ENCODE data around the gene RAPGEF3. TPM values are rescaled to one million over a fixed set of nuclear protein-coding genes. Genes with fewer than 3 reads are reported as not detected.

RAPGEF3 gene
- total and polyA plus RNA-seq, 3 donors from 2014 or later, result 13.9 to 30.2 (median 24.6) TPM

DNA sequence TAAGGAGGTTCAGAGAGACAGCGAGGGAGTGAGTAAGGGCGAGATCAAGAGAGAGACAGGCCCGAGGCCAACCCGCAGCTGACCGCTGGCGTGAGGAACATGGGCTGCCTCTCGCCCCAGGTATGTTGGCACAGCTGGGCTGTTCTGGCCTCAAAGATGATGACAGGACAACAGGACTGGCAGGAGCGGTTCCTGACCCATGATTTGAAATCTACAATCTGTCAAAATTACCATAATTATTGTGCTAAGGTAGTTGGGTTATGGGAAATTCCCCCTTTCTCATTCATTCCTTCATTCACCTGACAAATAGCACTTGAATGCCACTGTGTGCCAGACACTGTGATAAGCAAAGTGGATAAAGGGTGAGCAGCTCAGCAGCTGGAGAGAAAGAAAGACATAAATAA lies 28.3 kb downstream of the RAPGEF3 start:
- Histone ChIP-seq H3K36me3 (ENCODE audit: low read depth, missing control alignments) (no peaks in the 10 kb centered on the region), H3K27ac (no peak overlapping the region), H3K9me3 (no peaks in the 10 kb centered on the region), H3K4me1 (peaks cover 22% of the 10 kb centered on the region), H3K27me3 (no peaks in the 10 kb centered on the region), H3K4me3 (no peak overlapping the region)
- no peak for TF ChIP-seq POLR2A (IDR thresholded peaks at IDR 0.05)
- TF ChIP-seq, protein P1, sequence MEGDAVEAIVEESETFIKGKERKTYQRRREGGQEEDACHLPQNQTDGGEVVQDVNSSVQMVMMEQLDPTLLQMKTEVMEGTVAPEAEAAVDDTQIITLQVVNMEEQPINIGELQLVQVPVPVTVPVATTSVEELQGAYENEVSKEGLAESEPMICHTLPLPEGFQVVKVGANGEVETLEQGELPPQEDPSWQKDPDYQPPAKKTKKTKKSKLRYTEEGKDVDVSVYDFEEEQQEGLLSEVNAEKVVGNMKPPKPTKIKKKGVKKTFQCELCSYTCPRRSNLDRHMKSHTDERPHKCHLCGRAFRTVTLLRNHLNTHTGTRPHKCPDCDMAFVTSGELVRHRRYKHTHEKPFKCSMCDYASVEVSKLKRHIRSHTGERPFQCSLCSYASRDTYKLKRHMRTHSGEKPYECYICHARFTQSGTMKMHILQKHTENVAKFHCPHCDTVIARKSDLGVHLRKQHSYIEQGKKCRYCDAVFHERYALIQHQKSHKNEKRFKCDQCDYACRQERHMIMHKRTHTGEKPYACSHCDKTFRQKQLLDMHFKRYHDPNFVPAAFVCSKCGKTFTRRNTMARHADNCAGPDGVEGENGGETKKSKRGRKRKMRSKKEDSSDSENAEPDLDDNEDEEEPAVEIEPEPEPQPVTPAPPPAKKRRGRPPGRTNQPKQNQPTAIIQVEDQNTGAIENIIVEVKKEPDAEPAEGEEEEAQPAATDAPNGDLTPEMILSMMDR (IDR thresholded peaks at IDR 0.05), result no peak
- 57 to 61% methylated on average over 8 of the region's 8 CpGs for WGBS, 2 donors
- intact Hi-C loops (cut with DNase I; ENCODE audit: low total_unique reads), result no loop called here
- DNase-seq, result no peak

DNA sequence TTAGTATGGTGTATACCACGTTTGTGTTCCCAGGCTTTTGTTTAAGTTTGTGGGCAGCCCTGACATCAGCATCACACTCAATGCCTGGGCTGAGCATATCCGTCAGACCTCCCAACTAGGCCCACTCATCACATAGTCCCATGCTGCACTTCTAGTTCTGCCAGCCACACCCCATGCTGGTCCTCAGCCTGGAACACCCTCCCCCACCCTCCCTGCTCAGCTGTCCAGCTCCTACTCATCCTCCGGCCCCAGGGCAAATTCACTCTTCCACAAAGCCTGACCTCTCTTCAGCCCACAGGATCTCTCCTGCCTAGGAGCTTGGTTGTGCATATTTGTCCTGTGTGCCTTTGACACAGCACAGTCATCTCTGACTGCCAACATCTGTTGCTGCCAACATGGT lies 29.4 kb downstream of the RAPGEF3 start:
- no peak for DNase-seq
- Histone ChIP-seq H3K27ac (no peak overlapping the region), H3K4me3 (no peak overlapping the region), H3K9me3 (no peaks in the 10 kb centered on the region), H3K36me3 (ENCODE audit: low read depth, missing control alignments) (no peaks in the 10 kb centered on the region), H3K27me3 (no peaks in the 10 kb centered on the region), H3K4me1 (peaks cover 11% of the 10 kb centered on the region)
- no peak for TF ChIP-seq POLR2A (IDR thresholded peaks at IDR 0.05)
- TF ChIP-seq, protein P1 (IDR thresholded peaks at IDR 0.05), result no peak
- WGBS, 2 donors, result 63 to 66% methylated on average over 3 of the region's 3 CpGs
- intact Hi-C loops (cut with DNase I; ENCODE audit: low total_unique reads), result no loop called here

DNA sequence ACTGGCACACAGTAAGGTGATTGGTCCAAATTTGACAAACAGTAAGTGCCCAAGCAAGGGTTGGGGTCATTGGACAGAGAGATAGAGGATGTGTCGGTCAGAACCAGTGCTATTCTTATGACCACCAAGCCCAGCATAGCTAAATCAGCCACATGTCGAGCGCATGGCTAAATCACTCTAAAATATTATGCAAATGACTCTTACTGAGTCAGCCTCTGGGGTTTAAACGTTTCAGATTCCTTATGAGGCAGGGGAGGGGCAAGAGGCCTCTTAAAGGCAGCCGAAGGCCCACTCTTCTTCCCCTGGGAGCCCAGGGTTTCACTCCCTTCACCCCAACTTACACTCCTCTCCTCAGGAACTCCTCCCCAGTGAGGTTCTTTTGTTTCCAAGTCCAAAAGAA lies 32.8 kb downstream of the RAPGEF3 start:
- 61 to 76% methylated on average over 5 of the region's 5 CpGs for WGBS, 2 donors
- H3K27ac ChIP-seq, result no peak overlapping the region

DNA sequence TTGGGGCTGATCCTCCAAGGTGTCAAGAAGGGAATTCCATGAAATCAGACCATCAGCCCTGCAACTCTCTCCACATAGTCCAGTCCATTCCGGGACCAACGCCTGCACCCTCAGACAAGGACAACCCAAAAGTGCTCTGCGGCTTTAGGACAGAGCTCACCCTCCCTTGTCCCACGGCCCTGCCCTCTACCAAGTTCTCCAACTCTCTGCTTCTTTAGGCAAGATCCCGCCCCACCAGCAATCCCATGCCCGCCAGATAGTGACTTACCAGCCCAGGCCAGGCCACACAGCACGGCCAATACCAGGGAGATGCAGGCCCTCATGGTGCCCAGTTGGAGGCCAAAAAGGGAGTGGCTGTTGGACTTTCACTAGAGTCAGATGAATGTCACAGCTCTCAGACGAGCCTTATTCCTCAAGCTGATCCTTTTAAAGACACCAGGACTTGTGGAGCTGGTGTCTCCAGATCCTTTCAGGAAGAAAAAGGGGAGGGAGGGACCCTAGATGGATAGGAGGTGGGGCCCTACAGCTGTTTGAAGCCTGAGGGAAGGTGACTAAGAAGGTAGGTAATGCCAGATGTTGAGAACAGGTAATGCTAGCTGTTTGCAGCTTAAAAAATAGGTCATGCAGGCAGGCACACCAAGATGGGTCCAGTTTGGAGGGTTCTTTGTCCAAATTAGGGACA lies 33.4 kb downstream of the RAPGEF3 start, which contains the start of gene ENDOU:
Gene ENDOU (minus strand): TSS at position 400 of the 682 bp plus-strand sequence. CDS start 77 bp downstream, at position 323.
- no peak within 1 kb of the TSS for H3K4me3 ChIP-seq
- no peak within 1 kb of the TSS for H3K27ac ChIP-seq
- H3K27me3 ChIP-seq, result no peaks in the 10 kb centered on the region
- peaks cover 10% of the 10 kb centered on the region for H3K4me1 ChIP-seq
- no peaks in the 10 kb centered on the region for H3K36me3 ChIP-seq (ENCODE audit: low read depth, missing control alignments)
- intact Hi-C loops (cut with DNase I; ENCODE audit: low total_unique reads), result no loop called here
- 86 to 93% methylated on average over 7 to 8 of the region's 8 CpGs for WGBS, 2 donors
- DNase-seq, result no peak
- TF ChIP-seq POLR2A (IDR thresholded peaks at IDR 0.05), result no peak
- TF ChIP-seq, protein P1 (IDR thresholded peaks at IDR 0.05), result no peak
- no peaks in the 10 kb centered on the region for H3K9me3 ChIP-seq

More for the DNA sequence above, 32.8 kb downstream of the RAPGEF3 start:
- no peaks in the 10 kb centered on the region for H3K9me3 ChIP-seq
- H3K4me3 ChIP-seq, result no peak overlapping the region
- no peaks in the 10 kb centered on the region for H3K27me3 ChIP-seq
- TF ChIP-seq, protein P1 (IDR thresholded peaks at IDR 0.05), result no peak
- no peak for TF ChIP-seq POLR2A (IDR thresholded peaks at IDR 0.05)
- no peaks in the 10 kb centered on the region for H3K36me3 ChIP-seq (ENCODE audit: low read depth, missing control alignments)
- no peak for DNase-seq
- H3K4me1 ChIP-seq, result peaks cover 17% of the 10 kb centered on the region
- intact Hi-C loops (cut with DNase I; ENCODE audit: low total_unique reads), result no loop called here
